Neural cell (in vitro differentiated cells): ENCODE results near the gene ACOX3. TPM values are rescaled to one million over a fixed set of nuclear protein-coding genes. Genes with fewer than 3 reads are reported as not detected.

ENCODE experiments used
- H2AFZ ChIP-seq: fragments of 200-600, 300-800 bp; sonication (generic), shearing (Covaris generic); 2 replicates; pipeline ENCODE4 v1.6.0; 2014; ENCODE audit warnings: low read depth, mild to moderate bottlenecking, antibody characterized with exemption, low read length, moderate library complexity
- H3F3A ChIP-seq: fragments of 200-600 bp; shearing (Covaris generic); 2 replicates; pipeline ENCODE4 v1.6.1; 2016; ENCODE audit warnings: mild to moderate bottlenecking, moderate library complexity, mixed read lengths, antibody characterized with exemption, low read length; ENCODE audit not compliant: insufficient read depth, poor library complexity, severe bottlenecking
- H3K27ac ChIP-seq: fragments of 200-600, 300-800 bp; sonication (generic), shearing (Covaris generic); 2 replicates; pipeline ENCODE4 v1.5.1; 2014; ENCODE audit warnings: mild to moderate bottlenecking, low read length, moderate library complexity
- H3K27me3 ChIP-seq: fragments of 300-800, 200-600 bp; sonication (generic), shearing (Covaris generic); 2 replicates; pipeline ENCODE4 v1.6.0; 2014; ENCODE audit warnings: mild to moderate bottlenecking, low read depth, low read length, moderate library complexity; ENCODE audit not compliant: insufficient read depth
- H3K36me3 ChIP-seq: fragments of 300-800, 200-600 bp; sonication (generic), shearing (Covaris generic); 2 replicates; pipeline ENCODE4 v1.5.1; 2014; ENCODE audit warnings: mild to moderate bottlenecking, antibody characterized with exemption, low read length, moderate library complexity; ENCODE audit not compliant: insufficient read depth
- H3K4me2 ChIP-seq: fragments of 300-800, 200-600 bp; sonication (generic), shearing (Covaris generic); 2 replicates; pipeline ENCODE4 v1.6.0; 2014; ENCODE audit warnings: mild to moderate bottlenecking, low read length
- H3K4me3 ChIP-seq: fragments of 300-800, 200-600 bp; sonication (generic), shearing (Covaris generic); 2 replicates; pipeline ENCODE4 v1.5.1; 2014; ENCODE audit warnings: mild to moderate bottlenecking, low read length, moderate library complexity
- H3K79me2 ChIP-seq: fragments of 200-600 bp; shearing (Covaris generic); replicated peaks from 2 replicates; pipeline ENCODE4 v1.6.0; 2014; ENCODE audit warnings: mild to moderate bottlenecking, low read length, moderate library complexity; ENCODE audit not compliant: insufficient read depth
- H3K9ac ChIP-seq: fragments of 300-800, 200-600 bp; sonication (generic), shearing (Covaris generic); 2 replicates; pipeline ENCODE4 v1.6.1; 2016; ENCODE audit warnings: mild to moderate bottlenecking, low read length, mixed read lengths
- H3K9me2 ChIP-seq: fragments of 200-600 bp; shearing (Covaris generic); 2 replicates; pipeline ENCODE4 v1.6.1; 2016; ENCODE audit warnings: mild to moderate bottlenecking, low read length, mixed read lengths; ENCODE audit not compliant: insufficient read depth
- H3K9me3 ChIP-seq: fragments of 200-600, 300-800 bp; sonication (generic), shearing (Covaris generic); 2 replicates; pipeline ENCODE4 v1.6.1; 2016; ENCODE audit warnings: mild to moderate bottlenecking, mixed run types, low read length, moderate library complexity, mixed read lengths
- H4K20me1 ChIP-seq: fragments of 200-600 bp; shearing (Covaris generic); 2 replicates; pipeline ENCODE4 v1.6.1; 2016; ENCODE audit warnings: mild to moderate bottlenecking, mixed run types; ENCODE audit not compliant: insufficient read depth
- CTCF ChIP-seq: fragments of 450-650 bp; IDR thresholded peaks from 2 replicates; pipeline ENCODE4 v1.5.1; 2014; ENCODE audit warnings: antibody characterized with exemption, mild to moderate bottlenecking, moderate library complexity; ENCODE audit not compliant: poor library complexity, severe bottlenecking
- EP300 ChIP-seq: fragments of 450-650 bp; conservative IDR thresholded peaks from 2 replicates; pipeline ENCODE4 v1.6.1; 2014; ENCODE audit warnings: antibody characterized with exemption, mild to moderate bottlenecking, moderate library complexity; ENCODE audit not compliant: poor library complexity, severe bottlenecking
- EZH2 ChIP-seq: fragments of 200-600, 300-800 bp; shearing (Covaris generic), sonication (generic); IDR thresholded peaks from 2 replicates; pipeline ENCODE4 v1.6.1; 2014; ENCODE audit warnings: antibody characterized with exemption, low read length, borderline replicate concordance, mild to moderate bottlenecking; ENCODE audit not compliant: insufficient read depth, poor library complexity, severe bottlenecking
- MXI1 ChIP-seq: fragments of 450-650 bp; conservative IDR thresholded peaks from 2 replicates; pipeline ENCODE4 v1.6.1; 2014; ENCODE audit warnings: antibody characterized with exemption, mild to moderate bottlenecking; ENCODE audit not compliant: poor library complexity, severe bottlenecking
- POLR2AphosphoS5 ChIP-seq: IDR thresholded peaks from 2 replicates; pipeline ENCODE4 v1.6.1; 2012
- RAD21 ChIP-seq: fragments of 450-650 bp; conservative IDR thresholded peaks from 2 replicates; pipeline ENCODE4 v1.6.1; 2014; ENCODE audit warnings: antibody characterized with exemption, mild to moderate bottlenecking, moderate library complexity
- REST ChIP-seq: IDR thresholded peaks from 2 replicates; pipeline ENCODE4 v1.6.1; 2012; ENCODE audit warnings: borderline replicate concordance
- SMC3 ChIP-seq: fragments of 450-650 bp; conservative IDR thresholded peaks from 2 replicates; pipeline ENCODE4 v1.6.1; 2014; ENCODE audit warnings: antibody characterized with exemption, mild to moderate bottlenecking, moderate library complexity; ENCODE audit not compliant: poor library complexity
- TAF1 ChIP-seq: IDR thresholded peaks from 2 replicates; pipeline ENCODE4 v1.6.1; 2012; ENCODE audit warnings: low read depth
- polyA plus RNA-seq: library from polyadenylated mRNA; depleted of rRNA; stranded (reverse); fragments of >200 nt; gene quantifications from 2 replicates; pipeline ENCODE4 v1.2.3, GENCODE V29; 2014

ACOX3 gene
- polyA plus RNA-seq, 1 donor from 2014 or later, result 13.2 TPM

- H3K27me3 ChIP-seq, result no peaks in the 10 kb centered on the region
- no peaks in the 10 kb centered on the region for H4K20me1 ChIP-seq
- no peak overlapping the region for H3K27ac ChIP-seq
- no peaks in the 10 kb centered on the region for H3K9me2 ChIP-seq
- H3F3A ChIP-seq, result no peaks in the 10 kb centered on the region
- no peaks in the 10 kb centered on the region for H3K79me2 ChIP-seq
- H3K4me3 ChIP-seq, result no peak overlapping the region
- peaks cover 3% of the 10 kb centered on the region for H3K9me3 ChIP-seq
- TF ChIP-seq MXI1, result no peak
- no peak for TF ChIP-seq POLR2AphosphoS5
- TF ChIP-seq CTCF, result no peak
- no peak for TF ChIP-seq EP300
- no peak for TF ChIP-seq EZH2
- no peak for TF ChIP-seq REST
- TF ChIP-seq RAD21, result no peak
- TF ChIP-seq TAF1, result no peak
- no peak for TF ChIP-seq SMC3
- H3K36me3 ChIP-seq, result no peaks in the 10 kb centered on the region
- H2AFZ ChIP-seq, result no peak overlapping the region
- H3K9ac ChIP-seq, result no peak overlapping the region
- H3K4me2 ChIP-seq, result no peak overlapping the region
Measured at GRCh38 chr4:8340781-8341241, 99.7 kb downstream of the ACOX3 start.

- no peaks in the 10 kb centered on the region for H3K27me3 ChIP-seq
- no peak overlapping the region for H2AFZ ChIP-seq
- H3K9me3 ChIP-seq, result peaks cover 3% of the 10 kb centered on the region
- H3K4me2 ChIP-seq, result no peak overlapping the region
- no peak overlapping the region for H3K9ac ChIP-seq
- H3K79me2 ChIP-seq, result no peaks in the 10 kb centered on the region
- no peak for TF ChIP-seq POLR2AphosphoS5
- TF ChIP-seq REST, result no peak
- no peak for TF ChIP-seq MXI1
- no peaks in the 10 kb centered on the region for H4K20me1 ChIP-seq
- no peak overlapping the region for H3K27ac ChIP-seq
- H3K9me2 ChIP-seq, result no peaks in the 10 kb centered on the region
- no peaks in the 10 kb centered on the region for H3K36me3 ChIP-seq
- H3K4me3 ChIP-seq, result no peak overlapping the region
- no peaks in the 10 kb centered on the region for H3F3A ChIP-seq
Measured at GRCh38 chr4:8338351-8338961, 102.1 kb downstream of the ACOX3 start.
